DND-41 (cell line): Measurements from ENCODE around the gene JARID2.

Experiments used
- ATAC-seq: fragments of 200-7000 bp; cut with Tn5 transposase; 3 replicates; pipeline ENCODE4 v1.9.1; 2021; ENCODE audit warnings: low read depth; ENCODE audit not compliant: insufficient read depth
- DNase-seq: peaks from one replicate; pipeline ENCODE4 v3.0.0-alpha.2; 2020
- H2AFZ ChIP-seq: 2 replicates; pipeline ENCODE4 v1.6.0; 2012; ENCODE audit warnings: low read depth, low read length
- H3K27ac ChIP-seq: 2 replicates; pipeline ENCODE4 v1.5.1; 2012; ENCODE audit warnings: low read length, inconsistent platforms
- H3K27me3 ChIP-seq: fragments of 200-600 bp; sonication (generic); 2 replicates; pipeline ENCODE4 v1.6.0; 2012; ENCODE audit warnings: low read length, mild to moderate bottlenecking, inconsistent platforms; ENCODE audit not compliant: insufficient read depth, poor library complexity
- H3K36me3 ChIP-seq: 2 replicates; pipeline ENCODE4 v1.5.1; 2012; ENCODE audit warnings: low read length, inconsistent platforms; ENCODE audit not compliant: insufficient read depth
- H3K4me1 ChIP-seq: 2 replicates; pipeline ENCODE4 v1.5.1; 2012; ENCODE audit warnings: mild to moderate bottlenecking, low read length; ENCODE audit not compliant: insufficient read depth
- H3K4me2 ChIP-seq: 2 replicates; pipeline ENCODE4 v1.6.0; 2012; ENCODE audit warnings: mild to moderate bottlenecking, moderate library complexity, low read length, inconsistent platforms; ENCODE audit not compliant: insufficient read depth
- H3K4me3 ChIP-seq, 2 experiments: fragments of 200-600 bp in 1 of 2; shearing (Covaris generic) in 1 of 2; 2 replicates each; pipeline ENCODE4 v1.5.1; 2012 to 2016; ENCODE audit warnings: inconsistent platforms in 2 of 2, low read length in 2 of 2, mild to moderate bottlenecking in 2 of 2, low read depth in 1 of 2, moderate library complexity in 1 of 2
- H3K79me2 ChIP-seq: 2 replicates; pipeline ENCODE4 v1.6.0; 2012; ENCODE audit warnings: low read length, inconsistent platforms; ENCODE audit not compliant: insufficient read depth
- H3K9ac ChIP-seq: 2 replicates; pipeline ENCODE4 v1.6.0; 2012; ENCODE audit warnings: low read depth, mild to moderate bottlenecking, inconsistent platforms, low read length, moderate library complexity
- H3K9me3 ChIP-seq: 2 replicates; pipeline ENCODE4 v1.5.1; 2012; ENCODE audit warnings: low read length, moderate library complexity, mild to moderate bottlenecking, inconsistent platforms; ENCODE audit not compliant: insufficient read depth, severe bottlenecking
- H4K20me1 ChIP-seq: 2 replicates; pipeline ENCODE4 v1.6.0; 2012; ENCODE audit warnings: low read length; ENCODE audit not compliant: insufficient read depth
- EZH2 ChIP-seq: IDR thresholded peaks from 3 replicates; pipeline ENCODE4 v1.6.1; 2012; ENCODE audit warnings: borderline replicate concordance, low read depth, mild to moderate bottlenecking, moderate library complexity, low read length, inconsistent platforms; ENCODE audit not compliant: severe bottlenecking
- TF ChIP-seq, protein P1 (sequence below): IDR thresholded peaks from 2 replicates; pipeline ENCODE4 v1.5.1; 2012; ENCODE audit warnings: borderline replicate concordance, low read length, moderate library complexity, mild to moderate bottlenecking; ENCODE audit not compliant: poor library complexity, severe bottlenecking; ENCODE audit errors: extremely low read depth

JARID2 gene

DNA sequence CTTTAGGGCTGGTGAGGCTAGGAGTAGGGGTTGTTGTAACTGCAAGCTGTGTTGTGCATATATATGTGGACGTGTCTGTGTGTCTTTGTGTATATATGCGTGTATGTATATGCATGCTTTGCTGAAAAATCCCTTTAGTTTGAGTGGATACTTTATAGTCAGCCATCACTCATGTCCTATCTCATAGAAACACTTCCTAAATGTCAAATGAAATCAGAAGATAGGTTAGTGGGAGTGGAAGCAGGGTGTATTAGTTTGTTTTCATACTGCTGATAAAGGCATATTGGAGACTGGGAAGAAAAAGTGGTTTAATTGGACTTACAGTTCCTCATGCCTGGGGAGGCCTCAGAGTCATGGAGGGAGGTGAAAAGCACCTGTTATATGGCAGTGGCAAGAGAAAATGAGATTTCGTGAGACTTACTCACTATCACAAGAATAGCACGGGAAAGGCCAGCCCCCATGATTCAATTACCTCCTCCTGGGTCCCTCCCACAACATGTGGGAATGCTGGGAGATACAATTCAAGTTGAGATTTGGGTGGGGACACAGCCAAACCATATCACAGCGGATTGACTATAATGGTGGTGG is 131.1 kb downstream of the JARID2 start:
- no peak overlapping the region for H3K4me3 ChIP-seq
- no peak overlapping the region for H3K9ac ChIP-seq
- DNase-seq (no peak), ATAC-seq (no peak)
- H3K79me2 ChIP-seq: peaks cover 58% of the 10 kb centered on the region
- H3K9me3 ChIP-seq: no peaks in the 10 kb centered on the region
- no peaks in the 10 kb centered on the region for H3K4me1 ChIP-seq
- peaks cover 15% of the 10 kb centered on the region for H4K20me1 ChIP-seq
- H2AFZ ChIP-seq: no peak overlapping the region
- no peak overlapping the region for H3K27ac ChIP-seq
- H3K4me2 ChIP-seq: no peak overlapping the region
- no peaks in the 10 kb centered on the region for H3K27me3 ChIP-seq
- H3K36me3 ChIP-seq: peaks cover 12% of the 10 kb centered on the region; the same call in 1 of the 2 replicates
- no peak for TF ChIP-seq EZH2
- TF ChIP-seq, protein P1, sequence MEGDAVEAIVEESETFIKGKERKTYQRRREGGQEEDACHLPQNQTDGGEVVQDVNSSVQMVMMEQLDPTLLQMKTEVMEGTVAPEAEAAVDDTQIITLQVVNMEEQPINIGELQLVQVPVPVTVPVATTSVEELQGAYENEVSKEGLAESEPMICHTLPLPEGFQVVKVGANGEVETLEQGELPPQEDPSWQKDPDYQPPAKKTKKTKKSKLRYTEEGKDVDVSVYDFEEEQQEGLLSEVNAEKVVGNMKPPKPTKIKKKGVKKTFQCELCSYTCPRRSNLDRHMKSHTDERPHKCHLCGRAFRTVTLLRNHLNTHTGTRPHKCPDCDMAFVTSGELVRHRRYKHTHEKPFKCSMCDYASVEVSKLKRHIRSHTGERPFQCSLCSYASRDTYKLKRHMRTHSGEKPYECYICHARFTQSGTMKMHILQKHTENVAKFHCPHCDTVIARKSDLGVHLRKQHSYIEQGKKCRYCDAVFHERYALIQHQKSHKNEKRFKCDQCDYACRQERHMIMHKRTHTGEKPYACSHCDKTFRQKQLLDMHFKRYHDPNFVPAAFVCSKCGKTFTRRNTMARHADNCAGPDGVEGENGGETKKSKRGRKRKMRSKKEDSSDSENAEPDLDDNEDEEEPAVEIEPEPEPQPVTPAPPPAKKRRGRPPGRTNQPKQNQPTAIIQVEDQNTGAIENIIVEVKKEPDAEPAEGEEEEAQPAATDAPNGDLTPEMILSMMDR: no peak

DNA sequence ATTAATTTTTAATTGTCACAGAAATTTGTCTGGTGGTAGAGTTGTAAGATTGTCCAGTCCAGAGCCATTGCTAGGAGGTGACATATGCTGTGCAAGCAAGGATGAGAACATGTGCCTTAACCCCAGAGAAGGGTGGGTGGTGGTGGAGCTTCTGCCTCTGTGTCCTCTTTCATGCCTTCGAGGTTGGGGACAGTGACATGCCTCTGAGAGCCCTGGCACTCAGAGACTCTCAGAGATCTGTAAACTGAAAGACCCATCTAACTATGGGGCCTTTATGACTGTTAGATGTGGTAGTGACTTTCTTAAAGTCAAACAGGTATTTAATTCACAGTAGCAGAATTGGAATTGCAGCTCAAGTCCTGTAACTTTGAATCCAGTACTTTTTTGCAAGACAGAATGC is 132.4 kb downstream of the JARID2 start:
- H3K9me3 ChIP-seq: no peaks in the 10 kb centered on the region
- H3K4me1 ChIP-seq: no peaks in the 10 kb centered on the region
- no peak overlapping the region for H3K27ac ChIP-seq
- DNase-seq (no peak), ATAC-seq (no peak; the same call in 2 of the 3 replicates)
- H3K36me3 ChIP-seq: peaks cover 12% of the 10 kb centered on the region; the same call in 1 of the 2 replicates
- H3K79me2 ChIP-seq: peaks cover 57% of the 10 kb centered on the region
- peaks cover 18% of the 10 kb centered on the region for H4K20me1 ChIP-seq
- no peak overlapping the region for H2AFZ ChIP-seq
- no peak overlapping the region for H3K9ac ChIP-seq
- H3K4me2 ChIP-seq: no peak overlapping the region
- TF ChIP-seq, protein P1: no peak
- no peak for TF ChIP-seq EZH2
- no peaks in the 10 kb centered on the region for H3K27me3 ChIP-seq
- no peak overlapping the region for H3K4me3 ChIP-seq

DNA sequence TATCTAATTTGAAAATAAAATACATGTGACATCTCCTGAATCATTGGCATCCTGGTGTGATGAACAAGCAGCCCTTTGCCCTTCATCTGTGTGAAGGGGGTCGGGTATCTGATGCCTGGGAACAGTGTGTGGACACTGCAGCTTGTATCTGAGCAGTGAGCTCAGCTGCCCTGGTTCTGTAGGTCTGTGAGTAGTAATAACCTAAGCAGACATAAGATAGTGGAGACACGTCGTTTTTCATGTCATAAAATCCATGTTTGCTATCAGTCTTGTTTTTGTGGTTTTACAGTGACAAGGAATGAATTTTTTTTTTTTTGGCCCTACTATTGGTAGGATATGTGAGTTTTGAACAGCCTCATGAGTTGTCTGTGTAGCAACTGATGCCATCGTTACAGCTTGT is 133.0 kb downstream of the JARID2 start:
- Histone ChIP-seq H3K4me1 (no peaks in the 10 kb centered on the region), H4K20me1 (peaks cover 18% of the 10 kb centered on the region), H3K36me3 (peaks cover 12% of the 10 kb centered on the region; the same call in 1 of the 2 replicates), H3K9ac (no peak overlapping the region), H3K4me2 (no peak overlapping the region), H2AFZ (no peak overlapping the region), H3K9me3 (no peaks in the 10 kb centered on the region), H3K27me3 (no peaks in the 10 kb centered on the region), H3K27ac (no peak overlapping the region), H3K79me2 (peaks cover 51% of the 10 kb centered on the region), H3K4me3 (no peak overlapping the region)
- DNase-seq (no peak), ATAC-seq (no peak)
- TF ChIP-seq EZH2: no peak

DNA sequence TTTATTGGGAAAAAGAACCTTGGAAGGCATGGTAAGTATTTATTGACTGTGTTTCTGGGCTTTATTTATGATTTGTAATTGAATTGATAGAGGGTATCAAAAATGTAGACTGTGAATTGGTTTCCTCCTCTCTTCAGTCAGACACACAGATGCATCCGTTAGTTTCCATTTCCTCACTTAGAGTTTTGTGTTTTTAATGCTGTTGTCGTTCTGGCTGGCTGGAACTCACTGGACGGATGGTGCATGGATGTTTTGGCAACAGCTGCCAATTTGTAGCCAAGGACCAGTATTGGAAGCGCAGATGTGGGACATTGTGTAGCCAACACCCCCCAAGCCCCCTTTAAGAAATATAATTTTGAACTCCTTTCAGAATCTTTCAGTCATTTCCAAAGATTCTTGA is 134.5 kb downstream of the JARID2 start:
- Histone ChIP-seq H3K27me3 (no peaks in the 10 kb centered on the region), H4K20me1 (peaks cover 13% of the 10 kb centered on the region; the same call in 1 of the 2 replicates), H3K27ac (no peak overlapping the region), H2AFZ (no peak overlapping the region), H3K9ac (no peak overlapping the region), H3K4me1 (no peaks in the 10 kb centered on the region), H3K79me2 (peaks cover 47% of the 10 kb centered on the region), H3K36me3 (no peaks in the 10 kb centered on the region), H3K9me3 (no peaks in the 10 kb centered on the region), H3K4me2 (no peak overlapping the region), H3K4me3 (no peak overlapping the region)
- DNase-seq (no peak), ATAC-seq (no peak)
- TF ChIP-seq EZH2: no peak
